Stimulated activated memory B cell treated with anti-CD40 and anti-IgM and Interleukin-4, amounts not matched to agents 10 μg/mL and 1 μg/mL and 100 μg/mL, for 72 hours (primary cell): Measurements from ENCODE around the gene ATP1B1.

Experiments
- ATAC-seq: fragments of 150-1000 bp; cut with Tn5 transposase; 2 replicates; pipeline ENCODE4 v1.10.0; 2021
- H3K27ac Mint-ChIP-seq: one replicate; pipeline ENCODE4 v1.8.0; 2022; ENCODE audit warnings: mild to moderate bottlenecking, mixed read lengths
- H3K27me3 Mint-ChIP-seq: one replicate; pipeline ENCODE4 v1.8.0; 2022; ENCODE audit warnings: mixed read lengths
- H3K36me3 Mint-ChIP-seq: one replicate; pipeline ENCODE4 v1.8.0; 2022; ENCODE audit warnings: mixed read lengths
- H3K4me1 Mint-ChIP-seq: one replicate; pipeline ENCODE4 v1.8.0; 2022; ENCODE audit warnings: mixed read lengths
- H3K4me3 Mint-ChIP-seq: one replicate; pipeline ENCODE4 v1.8.0; 2022; ENCODE audit warnings: mild to moderate bottlenecking, moderate library complexity, mixed read lengths
- H3K9me3 Mint-ChIP-seq: one replicate; pipeline ENCODE4 v1.8.0; 2022; ENCODE audit warnings: mixed read lengths

The ATP1B1 gene

DNA sequence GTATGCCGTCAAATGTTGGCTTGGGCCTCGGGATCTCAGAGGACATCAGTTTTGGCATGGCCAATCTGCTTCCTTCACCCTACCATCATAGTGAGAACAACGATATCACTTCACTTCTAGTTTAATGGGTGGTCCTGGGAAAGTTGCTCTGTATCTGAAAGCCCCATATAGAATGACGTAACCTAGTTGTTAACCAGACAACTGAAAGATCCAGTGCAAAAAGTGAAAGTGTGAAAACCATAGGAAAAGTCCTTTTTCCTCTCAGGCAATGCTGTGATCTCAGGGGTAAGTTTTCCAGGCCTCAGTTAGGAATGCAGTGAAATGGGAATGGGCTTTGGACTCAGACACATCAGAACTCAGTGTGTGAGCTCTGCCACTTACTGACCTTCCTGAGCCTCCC, 18.6 kb upstream of the ATP1B1 start:
- no peak for ATAC-seq
- Mint-ChIP-seq H3K27ac (no peak overlapping the region), H3K9me3 (no peaks in the 10 kb centered on the region), H3K4me1 (peaks cover 28% of the 10 kb centered on the region), H3K4me3 (no peak overlapping the region), H3K36me3 (no peaks in the 10 kb centered on the region), H3K27me3 (no peaks in the 10 kb centered on the region)

DNA sequence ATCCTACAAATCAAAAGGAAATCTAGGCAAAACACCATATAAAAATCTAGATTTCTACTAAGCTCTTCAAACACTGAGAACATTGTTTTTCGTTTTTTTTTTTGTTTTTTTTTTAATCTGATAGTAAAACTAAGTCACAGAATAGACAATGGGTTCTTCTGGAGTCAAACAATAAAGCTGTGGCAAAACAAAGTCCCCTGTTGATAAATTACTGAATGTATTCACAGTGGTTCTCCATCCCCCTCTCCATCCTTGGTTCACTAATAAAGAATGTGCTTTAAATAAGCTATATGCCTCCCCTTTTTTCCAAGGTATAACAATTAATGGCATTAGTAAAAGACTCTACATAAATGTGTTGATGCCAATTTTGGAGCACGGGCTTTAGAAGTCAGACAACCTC, 16.7 kb upstream of the ATP1B1 start:
- no peak overlapping the region for H3K27ac Mint-ChIP-seq
- H3K4me3 Mint-ChIP-seq = no peak overlapping the region
- no peak for ATAC-seq
- H3K27me3 Mint-ChIP-seq = peaks cover 19% of the 10 kb centered on the region
- H3K4me1 Mint-ChIP-seq = peaks cover 28% of the 10 kb centered on the region
- H3K9me3 Mint-ChIP-seq = no peaks in the 10 kb centered on the region
- H3K36me3 Mint-ChIP-seq = no peaks in the 10 kb centered on the region

DNA sequence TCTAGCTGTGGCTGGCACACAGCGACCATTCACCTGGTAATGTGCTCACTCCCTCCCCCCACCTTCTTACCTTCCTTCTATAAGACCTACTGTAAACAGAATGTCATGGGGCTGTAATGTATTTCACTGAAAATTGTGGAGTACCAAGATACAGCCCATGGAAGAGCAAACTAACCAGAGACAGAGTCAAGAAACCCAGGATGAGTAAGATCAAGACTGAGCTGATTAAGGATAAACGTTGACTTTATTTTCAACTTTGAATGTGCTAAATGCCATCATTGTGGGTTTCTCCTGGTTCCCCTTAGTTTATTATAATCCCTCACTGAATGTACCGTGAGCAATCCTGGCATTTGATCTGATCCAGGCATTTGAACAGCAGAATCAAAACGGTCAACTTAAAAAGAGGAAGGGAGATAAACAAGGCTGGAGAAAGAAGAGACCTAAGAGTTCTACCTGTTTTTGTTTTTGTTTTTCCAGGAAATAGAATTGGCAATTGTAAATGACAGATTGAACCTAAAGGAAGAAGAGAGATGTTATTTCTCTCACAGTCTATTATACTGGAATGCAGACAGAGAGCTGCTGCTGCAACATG, 16.1 kb upstream of the ATP1B1 start:
- H3K27me3 Mint-ChIP-seq = peaks cover 24% of the 10 kb centered on the region
- no peak for ATAC-seq
- H3K27ac Mint-ChIP-seq = no peak overlapping the region
- peaks cover 28% of the 10 kb centered on the region for H3K4me1 Mint-ChIP-seq
- H3K9me3 Mint-ChIP-seq = no peaks in the 10 kb centered on the region
- peak overlapping the region; percentile 34 for H3K4me3 Mint-ChIP-seq
- H3K36me3 Mint-ChIP-seq = no peaks in the 10 kb centered on the region

DNA sequence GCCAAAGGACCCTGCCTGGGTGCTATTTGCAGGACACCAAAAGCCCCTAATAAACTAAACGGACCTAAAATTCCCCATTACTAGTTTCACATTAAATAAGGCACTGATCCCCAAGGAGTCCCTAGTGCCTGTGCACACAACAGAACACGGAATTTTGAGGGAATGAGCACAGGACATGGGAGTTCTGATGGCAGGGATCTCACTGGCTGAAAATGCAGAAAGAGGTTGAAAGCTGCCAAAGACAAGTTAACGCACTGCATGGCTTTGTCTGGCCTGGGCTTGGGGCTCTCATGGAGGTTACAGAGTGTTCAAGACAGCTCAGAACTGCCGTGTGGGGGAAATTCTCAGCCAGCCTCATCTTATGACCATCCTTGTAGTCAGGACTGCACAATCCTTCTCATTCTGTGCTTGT, 15.6 kb upstream of the ATP1B1 start:
- Mint-ChIP-seq H3K4me3 (no peak overlapping the region), H3K4me1 (peaks cover 28% of the 10 kb centered on the region), H3K9me3 (no peaks in the 10 kb centered on the region), H3K27ac (peak overlapping the region; percentile 18), H3K36me3 (no peaks in the 10 kb centered on the region), H3K27me3 (peaks cover 29% of the 10 kb centered on the region)
- ATAC-seq = peak; percentile 82

DNA sequence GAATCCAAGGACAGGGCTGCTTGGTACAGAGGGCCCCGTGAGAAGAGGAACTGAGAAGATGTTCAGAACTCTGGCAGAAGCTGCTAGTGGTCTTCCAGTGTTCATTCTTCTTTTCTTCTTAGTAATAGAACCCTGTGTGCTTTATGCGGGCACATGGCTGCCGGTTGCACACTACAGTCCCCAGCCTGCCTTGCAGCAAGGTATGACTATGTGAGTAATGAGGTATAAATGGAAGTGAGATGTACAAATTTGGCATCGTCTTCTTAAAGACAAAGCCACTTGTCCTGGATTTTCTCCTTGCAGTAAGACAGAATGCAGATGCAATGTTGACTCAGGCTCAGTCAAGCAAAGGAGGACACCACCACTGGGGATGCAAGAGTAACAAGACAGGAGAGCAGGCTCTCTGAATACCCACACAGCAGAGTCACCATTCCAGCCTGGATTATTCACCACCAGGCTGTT, 15.0 kb upstream of the ATP1B1 start:
- Mint-ChIP-seq H3K27ac (peak overlapping the region; percentile 18), H3K9me3 (no peaks in the 10 kb centered on the region), H3K4me3 (no peak overlapping the region), H3K27me3 (peaks cover 35% of the 10 kb centered on the region), H3K4me1 (peaks cover 28% of the 10 kb centered on the region), H3K36me3 (no peaks in the 10 kb centered on the region)
- peak; percentile 87 for ATAC-seq

DNA sequence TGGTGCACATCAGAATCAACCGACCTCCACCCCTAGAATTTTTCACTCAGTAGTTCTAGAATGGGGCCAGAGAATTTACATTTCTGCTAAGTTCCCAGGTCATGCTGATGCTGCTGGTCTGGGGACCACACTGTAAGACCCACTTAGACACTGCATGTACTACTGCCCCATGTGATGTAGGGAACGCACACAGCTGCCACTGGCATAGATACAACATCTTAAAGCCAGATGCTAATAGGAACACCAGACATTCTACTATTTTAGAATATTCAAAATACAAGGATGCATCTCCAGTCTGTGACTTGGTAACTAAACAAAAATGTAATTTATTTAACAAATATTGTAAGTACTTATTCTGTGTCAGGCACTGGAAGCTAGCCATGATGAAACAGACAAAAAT, 14.1 kb upstream of the ATP1B1 start:
- no peak overlapping the region for H3K4me3 Mint-ChIP-seq
- ATAC-seq = no peak
- H3K36me3 Mint-ChIP-seq = no peaks in the 10 kb centered on the region
- H3K9me3 Mint-ChIP-seq = no peaks in the 10 kb centered on the region
- H3K4me1 Mint-ChIP-seq = peaks cover 20% of the 10 kb centered on the region
- H3K27ac Mint-ChIP-seq = no peak overlapping the region
- H3K27me3 Mint-ChIP-seq = peaks cover 42% of the 10 kb centered on the region

- Mint-ChIP-seq H3K4me1 (peaks cover 23% of the 10 kb centered on the region), H3K36me3 (no peaks in the 10 kb centered on the region), H3K27ac (no peak overlapping the region), H3K9me3 (no peaks in the 10 kb centered on the region), H3K27me3 (peaks cover 42% of the 10 kb centered on the region), H3K4me3 (no peak overlapping the region)
- ATAC-seq = no peak
Observed at GRCh38 chr1:169094897-169095569, 11.5 kb upstream of the ATP1B1 start.

- no peak overlapping the region for H3K4me3 Mint-ChIP-seq
- H3K27me3 Mint-ChIP-seq = peaks cover 37% of the 10 kb centered on the region
- no peaks in the 10 kb centered on the region for H3K36me3 Mint-ChIP-seq
- H3K4me1 Mint-ChIP-seq = peaks cover 6% of the 10 kb centered on the region
- H3K27ac Mint-ChIP-seq = no peak overlapping the region
- no peak for ATAC-seq
- no peaks in the 10 kb centered on the region for H3K9me3 Mint-ChIP-seq
Observed at GRCh38 chr1:169098380-169098779, 8.1 kb upstream of the ATP1B1 start.

DNA sequence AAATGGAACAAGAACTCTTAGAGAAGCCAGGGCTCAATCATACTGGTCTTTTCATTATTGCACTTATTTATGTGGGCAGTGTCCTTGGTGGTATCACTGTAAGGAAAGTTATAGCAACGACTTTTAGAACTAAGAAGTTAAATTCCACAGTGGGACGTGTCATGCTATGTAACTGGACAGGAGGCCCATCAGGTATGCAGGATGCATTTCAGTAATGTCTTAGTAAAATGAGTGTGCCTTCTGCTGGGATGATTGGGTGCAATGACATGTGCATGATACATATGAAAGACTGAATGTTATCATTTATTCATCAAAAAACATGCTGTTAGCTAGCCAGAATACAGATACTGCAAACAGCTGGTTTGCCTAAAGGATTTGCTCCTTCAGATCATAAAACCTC, 6.9 kb upstream of the ATP1B1 start:
- Mint-ChIP-seq H3K4me1 (peaks cover 7% of the 10 kb centered on the region), H3K36me3 (no peaks in the 10 kb centered on the region), H3K27me3 (peaks cover 26% of the 10 kb centered on the region), H3K4me3 (no peak overlapping the region), H3K27ac (no peak overlapping the region), H3K9me3 (no peaks in the 10 kb centered on the region)
- ATAC-seq = no peak

DNA sequence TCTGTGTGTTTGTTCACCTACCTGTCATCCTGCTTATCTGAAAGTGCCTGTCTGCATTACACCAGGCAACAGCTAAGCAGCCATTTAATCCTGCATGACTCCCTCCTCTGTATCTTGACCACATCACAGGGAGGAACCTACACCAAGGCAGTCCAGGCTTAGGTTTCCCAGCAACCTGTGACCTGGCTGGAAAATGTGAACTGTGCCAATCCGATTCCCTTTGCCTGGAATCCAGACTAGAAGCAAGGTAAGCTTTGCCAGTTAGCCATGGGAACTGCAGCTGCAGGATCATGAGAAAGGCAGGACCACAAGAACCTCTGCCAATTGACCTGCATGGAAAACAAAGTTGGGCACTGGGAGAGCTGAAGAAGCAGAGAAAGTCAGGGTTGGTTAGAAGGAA, 6.3 kb upstream of the ATP1B1 start:
- Mint-ChIP-seq H3K9me3 (no peaks in the 10 kb centered on the region), H3K36me3 (no peaks in the 10 kb centered on the region), H3K4me3 (no peak overlapping the region), H3K4me1 (peaks cover 14% of the 10 kb centered on the region), H3K27me3 (peaks cover 20% of the 10 kb centered on the region), H3K27ac (no peak overlapping the region)
- no peak for ATAC-seq

DNA sequence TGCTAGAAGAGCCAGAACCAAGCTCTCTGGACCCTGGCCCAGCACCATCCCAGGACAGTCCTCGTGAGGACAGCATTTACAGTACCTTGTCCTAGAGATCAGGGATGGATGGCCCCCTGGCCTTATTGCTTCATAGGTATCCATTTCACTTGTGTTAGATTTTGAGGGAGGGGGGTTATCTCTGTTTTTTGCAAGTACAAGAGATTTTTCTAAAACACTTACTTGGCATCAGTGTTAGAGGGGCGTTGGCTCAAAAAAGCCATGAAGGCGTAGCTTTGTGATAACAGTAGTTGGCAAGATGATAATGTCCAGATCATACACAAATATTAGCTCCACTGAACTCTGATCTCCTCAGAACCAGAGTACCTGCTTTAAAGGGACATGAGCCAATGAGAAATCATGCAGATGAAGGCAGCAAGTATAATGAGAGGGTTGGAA, 5.8 kb upstream of the ATP1B1 start:
- Mint-ChIP-seq H3K4me3 (no peak overlapping the region), H3K9me3 (no peaks in the 10 kb centered on the region), H3K27me3 (peaks cover 16% of the 10 kb centered on the region), H3K36me3 (no peaks in the 10 kb centered on the region), H3K4me1 (peaks cover 17% of the 10 kb centered on the region), H3K27ac (no peak overlapping the region)
- ATAC-seq = no peak

GRCh38 chr1:169102567-169102966, 3.9 kb upstream of the ATP1B1 start:
- Mint-ChIP-seq H3K36me3 (no peaks in the 10 kb centered on the region), H3K27me3 (peaks cover 10% of the 10 kb centered on the region), H3K4me3 (no peak overlapping the region)

DNA sequence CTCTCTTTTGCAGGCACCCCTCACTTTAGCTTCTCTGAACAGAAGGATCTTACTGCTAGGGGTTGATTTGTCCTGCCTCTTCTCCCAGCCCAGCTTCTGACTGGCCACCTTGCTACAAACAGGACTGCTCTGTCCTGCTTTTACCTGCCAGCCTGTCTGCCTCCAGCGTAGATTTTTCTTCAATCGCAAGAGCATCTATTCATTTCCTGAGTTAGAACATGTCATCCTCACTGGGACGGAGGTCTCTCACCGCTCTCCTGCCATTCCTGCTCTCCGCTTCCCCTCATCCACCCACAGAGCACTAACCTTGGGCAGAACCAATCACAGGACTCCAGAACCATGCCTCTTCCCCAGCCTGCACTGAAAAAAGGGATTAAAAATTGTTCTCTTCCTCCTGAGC, 3.5 kb upstream of the ATP1B1 start:
- no peaks in the 10 kb centered on the region for H3K36me3 Mint-ChIP-seq

More at GRCh38 chr1:169102567-169102966, 3.9 kb upstream of the ATP1B1 start:
- Mint-ChIP-seq H3K9me3 (no peaks in the 10 kb centered on the region), H3K4me1 (peaks cover 28% of the 10 kb centered on the region), H3K27ac (no peak overlapping the region)
- ATAC-seq = no peak

GRCh38 chr1:169103480-169103893, 3.0 kb upstream of the ATP1B1 start:
- H3K4me1 Mint-ChIP-seq = peaks cover 33% of the 10 kb centered on the region
- H3K36me3 Mint-ChIP-seq = no peaks in the 10 kb centered on the region
- peaks cover 19% of the 10 kb centered on the region for H3K27me3 Mint-ChIP-seq
- no peak overlapping the region for H3K4me3 Mint-ChIP-seq
- no peaks in the 10 kb centered on the region for H3K9me3 Mint-ChIP-seq
- no peak overlapping the region for H3K27ac Mint-ChIP-seq
- no peak for ATAC-seq

More for the DNA sequence above, 3.5 kb upstream of the ATP1B1 start:
- Mint-ChIP-seq H3K4me3 (no peak overlapping the region), H3K27ac (no peak overlapping the region), H3K27me3 (peaks cover 14% of the 10 kb centered on the region), H3K9me3 (no peaks in the 10 kb centered on the region), H3K4me1 (peaks cover 32% of the 10 kb centered on the region)
- no peak for ATAC-seq

- ATAC-seq = no peak
- H3K4me3 Mint-ChIP-seq = peak overlapping the region; percentile 84
- H3K27ac Mint-ChIP-seq = no peak overlapping the region
- peaks cover 23% of the 10 kb centered on the region for H3K27me3 Mint-ChIP-seq
- no peaks in the 10 kb centered on the region for H3K36me3 Mint-ChIP-seq
- H3K9me3 Mint-ChIP-seq = no peaks in the 10 kb centered on the region
- peaks cover 44% of the 10 kb centered on the region for H3K4me1 Mint-ChIP-seq
Observed at GRCh38 chr1:169105087-169105433, 1.4 kb upstream of the ATP1B1 start.

DNA sequence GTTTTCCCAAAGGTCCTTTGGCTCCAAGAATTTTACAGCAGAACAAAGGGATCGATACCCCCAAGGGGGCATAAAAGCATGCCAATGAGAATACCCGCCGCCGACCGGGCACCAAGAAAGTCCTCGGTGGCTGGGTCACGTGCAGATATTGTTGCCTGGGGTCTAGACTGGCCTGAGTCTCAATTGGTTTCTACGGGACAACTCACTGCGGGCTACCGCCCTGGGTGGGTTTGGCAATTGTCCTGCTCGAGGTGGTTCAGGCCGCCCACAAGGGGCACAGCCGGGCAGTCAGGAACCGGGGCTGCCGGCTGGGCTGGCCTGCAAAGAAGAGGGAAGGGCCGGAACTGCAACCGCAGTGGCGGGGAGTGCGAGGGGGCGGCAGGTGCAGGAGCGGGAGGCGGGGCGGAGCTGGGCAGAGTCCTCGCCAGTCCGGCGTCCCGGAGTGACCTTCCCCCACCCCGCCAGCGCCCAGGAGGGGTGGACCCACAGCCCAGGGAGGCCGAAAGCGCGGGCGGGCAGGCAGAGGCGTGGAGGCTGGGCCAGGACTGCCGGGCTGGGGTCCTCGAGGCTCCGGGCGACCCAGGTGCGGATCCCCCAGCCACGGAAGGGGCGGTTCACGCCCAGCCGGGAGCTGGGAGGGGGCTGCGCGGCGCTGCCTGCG, 926 bp upstream of the ATP1B1 start:
- H3K36me3 Mint-ChIP-seq = no peaks in the 10 kb centered on the region

More for the DNA sequence above, 926 bp upstream of the ATP1B1 start:
- Mint-ChIP-seq H3K27ac (no peak overlapping the region), H3K4me1 (peaks cover 45% of the 10 kb centered on the region), H3K4me3 (peak overlapping the region; percentile 91), H3K27me3 (peaks cover 23% of the 10 kb centered on the region), H3K9me3 (no peaks in the 10 kb centered on the region)
- ATAC-seq = peak; percentile 26
